OCI-LY7 (cell line): ENCODE results near the gene GATAD2B. TPM values are rescaled to one million over a fixed set of nuclear protein-coding genes. Genes with fewer than 3 reads are reported as not detected.

Experiments used
- BruUV-seq: library from RNA; stranded (reverse); fragments of 400-500 nt; replicated peaks from 2 replicates; lab custom pipeline; 2021; lab: Mats Ljungman, UMichigan
- CTCF ChIA-PET: fragments of 300-600 bp; sonication (Branson Sonifier 250); formaldehyde crosslinking; loops from one replicate; lab custom pipeline; 2022; ENCODE audit warnings: antibody characterized with exemption; ENCODE audit not compliant: unreplicated experiment; lab: Charles Lee
- POLR2A ChIA-PET: fragments of 300-600 bp; sonication (Branson Sonifier 250); formaldehyde crosslinking; loops from one replicate; lab custom pipeline; 2022; ENCODE audit warnings: antibody characterized with exemption; lab: Charles Lee
- DNase-seq: peaks from one replicate; pipeline ENCODE4 v3.0.0-alpha.2; 2015; ENCODE audit warnings: low spot score
- H2AFZ ChIP-seq: fragments of 200-600 bp; sonication (generic), shearing (Covaris generic); 2 replicates; pipeline ENCODE4 v1.6.1; 2014; ENCODE audit warnings: mild to moderate bottlenecking, antibody characterized with exemption, low read length, moderate library complexity
- H3K27ac ChIP-seq: fragments of 200-600 bp; sonication (generic); 2 replicates; pipeline ENCODE4 v1.5.1; 2014; ENCODE audit warnings: mixed run types, low read depth, mild to moderate bottlenecking, moderate library complexity, low read length, inconsistent platforms; ENCODE audit not compliant: poor library complexity, severe bottlenecking
- H3K36me3 ChIP-seq: fragments of 200-600 bp; sonication (generic); 2 replicates; pipeline ENCODE4 v1.6.1; 2014; ENCODE audit warnings: mild to moderate bottlenecking, antibody characterized with exemption, low read length, moderate library complexity, mixed read lengths; ENCODE audit not compliant: insufficient read depth
- H3K4me1 ChIP-seq: fragments of 200-600 bp; sonication (generic); 2 replicates; pipeline ENCODE4 v1.5.1; 2014; ENCODE audit warnings: mild to moderate bottlenecking, low read length; ENCODE audit not compliant: insufficient read depth, poor library complexity, severe bottlenecking
- H3K4me2 ChIP-seq: fragments of 200-600 bp; sonication (generic); 2 replicates; pipeline ENCODE4 v1.6.1; 2014; ENCODE audit warnings: mild to moderate bottlenecking, low read length
- H3K4me3 ChIP-seq: fragments of 200-600 bp; sonication (generic); 2 replicates; pipeline ENCODE4 v1.5.1; 2014; ENCODE audit warnings: mild to moderate bottlenecking, low read depth, low read length; ENCODE audit not compliant: poor library complexity, severe bottlenecking
- H3K79me2 ChIP-seq: fragments of 200-600 bp; sonication (generic); 2 replicates; pipeline ENCODE4 v1.6.1; 2016; ENCODE audit warnings: low read depth, mild to moderate bottlenecking, low read length, moderate library complexity, mixed read lengths; ENCODE audit not compliant: insufficient read depth
- H3K9me2 ChIP-seq: fragments of 200-600 bp; sonication (generic); 2 replicates; pipeline ENCODE4 v1.6.1; 2016; ENCODE audit warnings: mild to moderate bottlenecking, low read length, mixed read lengths; ENCODE audit not compliant: insufficient read depth
- H3K9me3 ChIP-seq: fragments of 200-600 bp; sonication (generic); 2 replicates; pipeline ENCODE4 v1.6.1; 2014; ENCODE audit warnings: mild to moderate bottlenecking, mixed run types, low read length, mixed read lengths
- H4K20me1 ChIP-seq: fragments of 200-600 bp; sonication (generic); 2 replicates; pipeline ENCODE4 v1.6.1; 2014; ENCODE audit warnings: mild to moderate bottlenecking, antibody characterized with exemption, low read length, moderate library complexity, mixed read lengths; ENCODE audit not compliant: insufficient read depth
- EZH2phosphoT487 ChIP-seq: fragments of 200-600 bp; sonication (generic); IDR thresholded peaks from 2 replicates; pipeline ENCODE4 v1.6.1; 2018; ENCODE audit warnings: low read depth, borderline replicate concordance, mild to moderate bottlenecking, mixed run types, antibody characterized with exemption, low read length, moderate library complexity, mixed read lengths
- intact Hi-C: fragments of 100-400 bp; cut with micrococcal nuclease; formaldehyde crosslinking; loops from one replicate; pipeline ENCODE4 v1.10.0; 2022; ENCODE audit not compliant: unreplicated experiment
- total RNA-seq, 2 experiments: library from RNA; depleted of rRNA in 1 of 2; stranded (reverse); fragments of >200 nt in 1 of 2; shearing (Covaris generic) in 1 of 2; gene quantifications; 2 replicates each; pipeline ENCODE4 v1.2.3, GENCODE V29; 2014 to 2022
- TF ChIP-seq, protein P1 (sequence below): fragments of 200-600 bp; sonication (generic); conservative IDR thresholded peaks from 2 replicates; pipeline ENCODE4 v1.5.1; 2014; ENCODE audit warnings: mild to moderate bottlenecking, antibody characterized with exemption, low read length, moderate library complexity, mixed read lengths

The GATAD2B gene
- total RNA-seq, 2 experiments from 2014 or later, result 11.2 to 65.2 TPM

DNA sequence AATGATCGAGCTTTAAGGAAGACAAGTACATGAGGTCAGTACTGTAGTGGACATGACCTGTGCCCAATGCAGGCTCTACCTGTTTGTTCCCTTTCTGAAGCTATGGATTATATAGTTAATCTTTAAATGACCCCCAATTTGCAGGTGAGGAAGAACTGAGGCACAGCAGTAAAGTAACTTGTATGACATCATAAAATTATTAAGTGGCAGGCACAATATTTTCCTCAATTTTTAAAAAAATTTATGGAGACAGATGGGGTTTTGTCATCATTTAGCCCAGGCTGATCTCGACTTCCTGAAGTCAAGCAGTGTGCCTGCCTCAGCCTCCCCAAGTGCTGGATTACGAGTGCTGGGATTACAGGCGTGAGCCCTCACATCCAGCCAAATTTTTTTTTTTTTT is 3.6 kb upstream of the GATAD2B start:
- no peak overlapping the region for H3K4me2 ChIP-seq
- BruUV-seq, result no TSS peak
- intact Hi-C loops, result no loop called here
- DNase-seq, result no peak
- TF ChIP-seq, protein P1, sequence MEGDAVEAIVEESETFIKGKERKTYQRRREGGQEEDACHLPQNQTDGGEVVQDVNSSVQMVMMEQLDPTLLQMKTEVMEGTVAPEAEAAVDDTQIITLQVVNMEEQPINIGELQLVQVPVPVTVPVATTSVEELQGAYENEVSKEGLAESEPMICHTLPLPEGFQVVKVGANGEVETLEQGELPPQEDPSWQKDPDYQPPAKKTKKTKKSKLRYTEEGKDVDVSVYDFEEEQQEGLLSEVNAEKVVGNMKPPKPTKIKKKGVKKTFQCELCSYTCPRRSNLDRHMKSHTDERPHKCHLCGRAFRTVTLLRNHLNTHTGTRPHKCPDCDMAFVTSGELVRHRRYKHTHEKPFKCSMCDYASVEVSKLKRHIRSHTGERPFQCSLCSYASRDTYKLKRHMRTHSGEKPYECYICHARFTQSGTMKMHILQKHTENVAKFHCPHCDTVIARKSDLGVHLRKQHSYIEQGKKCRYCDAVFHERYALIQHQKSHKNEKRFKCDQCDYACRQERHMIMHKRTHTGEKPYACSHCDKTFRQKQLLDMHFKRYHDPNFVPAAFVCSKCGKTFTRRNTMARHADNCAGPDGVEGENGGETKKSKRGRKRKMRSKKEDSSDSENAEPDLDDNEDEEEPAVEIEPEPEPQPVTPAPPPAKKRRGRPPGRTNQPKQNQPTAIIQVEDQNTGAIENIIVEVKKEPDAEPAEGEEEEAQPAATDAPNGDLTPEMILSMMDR, result no peak
- no peak for TF ChIP-seq EZH2phosphoT487
- H3K4me1 ChIP-seq, result peaks cover 6% of the 10 kb centered on the region
- no peaks in the 10 kb centered on the region for H3K9me2 ChIP-seq
- no peaks in the 10 kb centered on the region for H3K9me3 ChIP-seq
- peaks cover 28% of the 10 kb centered on the region; the same call in 1 of the 2 replicates for H3K36me3 ChIP-seq
- H3K4me3 ChIP-seq, result no peak overlapping the region
- H2AFZ ChIP-seq, result no peak overlapping the region
- ChIA-PET POLR2A (interaction anchor here (1.3 kb wide), 1 partner anchor 18 kb away, joined by 3 read pairs; no protein-coding TSS in a partner anchor), CTCF (no interaction called here)
- H3K79me2 ChIP-seq, result peaks cover 8% of the 10 kb centered on the region
- H4K20me1 ChIP-seq, result 0 out of 2 replicates have a peak, but pooled peaks cover 3% of the 10 kb centered on the region
- no peak overlapping the region for H3K27ac ChIP-seq

DNA sequence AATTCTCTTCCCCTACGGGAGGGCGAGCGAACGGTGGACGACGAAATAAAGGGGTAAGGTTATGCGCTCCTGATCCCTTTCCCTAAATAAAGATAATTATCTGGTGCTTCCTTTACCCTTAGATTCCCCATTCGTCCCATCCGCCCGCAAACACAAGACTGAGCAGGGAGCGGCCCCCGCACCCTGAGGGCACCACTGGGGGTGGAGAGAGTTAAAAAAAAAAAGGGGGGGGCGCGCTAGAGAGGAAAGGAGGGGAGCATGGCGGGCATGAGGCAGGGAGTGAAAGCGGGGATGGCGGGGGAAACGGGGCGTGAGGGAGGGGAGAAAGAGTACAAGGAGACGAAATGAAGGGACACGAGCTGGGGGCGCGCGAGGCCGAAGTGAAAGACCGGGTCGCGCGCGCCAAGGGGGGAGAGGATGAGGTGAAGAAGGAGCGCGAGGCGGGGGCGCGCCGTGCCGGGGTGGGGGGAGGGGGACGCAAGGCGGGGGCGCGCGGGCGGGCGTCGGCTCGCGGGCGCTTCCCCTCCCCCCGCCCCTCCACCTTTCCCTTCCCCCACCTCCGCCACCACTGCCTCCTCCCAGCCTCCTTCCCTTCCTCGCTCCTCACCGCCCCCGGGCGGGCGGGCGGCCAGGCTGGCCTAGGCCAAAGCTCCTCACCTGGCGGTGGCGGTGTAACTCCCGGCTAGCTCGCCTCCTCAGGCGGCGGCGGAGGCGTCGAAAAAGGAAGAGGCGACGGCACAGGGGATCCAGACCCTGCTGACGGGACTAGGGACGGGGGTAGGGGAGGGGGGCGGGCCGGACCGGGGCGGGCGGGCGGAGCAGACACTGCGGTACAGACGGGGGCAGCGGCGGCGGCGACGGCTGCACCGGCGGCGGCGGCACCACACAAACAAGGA is 448 bp downstream of the GATAD2B start:
- H3K4me1 ChIP-seq, result peaks cover 28% of the 10 kb centered on the region
- BruUV-seq, result no TSS peak
- no peak for TF ChIP-seq EZH2phosphoT487
- TF ChIP-seq, protein P1, result peak; percentile 28; the same call in 1 of the 2 replicates
- peak overlapping the region; percentile 95 for H3K4me2 ChIP-seq
- peaks cover 49% of the 10 kb centered on the region for H3K79me2 ChIP-seq
- no peaks in the 10 kb centered on the region for H3K9me3 ChIP-seq
- ChIA-PET POLR2A (interaction anchor here (0.6 to 4.1 kb wide), 16 partner anchors 8 to 105 kb away, joined by 3 to 32 read pairs (median 4); partner anchors contain the start of genes CREB3L4, DENND4B, JTB and SLC39A1), CTCF (interaction anchor here (0.6 to 0.9 kb wide), 3 partner anchors 23 to 65 kb away, joined by 4 to 5 read pairs (median 4); no protein-coding TSS in a partner anchor)
- peak; percentile 88 for DNase-seq
- intact Hi-C loops, result loop anchor here (2.0 to 5.0 kb wide), 3 partner anchors 54 to 126 kb away; partner anchors contain the start of gene JTB
- H3K9me2 ChIP-seq, result no peaks in the 10 kb centered on the region
- H3K36me3 ChIP-seq, result peaks cover 33% of the 10 kb centered on the region
- H3K27ac ChIP-seq, result peak overlapping the region; percentile 90
- peaks cover 25% of the 10 kb centered on the region; the same call in 1 of the 2 replicates for H4K20me1 ChIP-seq
- peak overlapping the region; percentile 97 for H3K4me3 ChIP-seq
- H2AFZ ChIP-seq, result peak overlapping the region; percentile 20; the same call in 1 of the 2 replicates
